ENCODE measurements around the gene TRMT44. TPM values are rescaled to one million over a fixed set of nuclear protein-coding genes. Genes with fewer than 3 reads are reported as not detected.

TRMT44 gene
- total RNA-seq, 1 experiment from 2014 or later = 17.4 TPM

GRCh38 chr4:8516061-8516573 lies 75.5 kb downstream of the TRMT44 start:
- no peaks in the 10 kb centered on the region for H3K36me3 ChIP-seq (ENCODE audit: low read depth)
- H2AFZ ChIP-seq = no peak overlapping the region
- H3K9me3 ChIP-seq (ENCODE audit: insufficient read depth, low read depth) = no peaks in the 10 kb centered on the region
- no peaks in the 10 kb centered on the region for H4K20me1 ChIP-seq (ENCODE audit: insufficient read depth)
- no peaks in the 10 kb centered on the region for H3K27me3 ChIP-seq (ENCODE audit: insufficient read depth, low read depth)
- H3K27ac ChIP-seq = no peak overlapping the region
- no peaks in the 10 kb centered on the region for H3K79me2 ChIP-seq (ENCODE audit: low read depth)
- no TSS peak for BruUV-seq (replicated peaks)
- CTCF ChIA-PET = no interaction called here
- H3K4me3 ChIP-seq = no peak overlapping the region
- H3K4me1 ChIP-seq (replicated peaks; ENCODE audit: insufficient read depth) = no peaks in the 10 kb centered on the region; the same call in 1 of the 2 replicates
- POLR2A ChIA-PET (ENCODE audit: unreplicated experiment) = no interaction called here
- H3K4me2 ChIP-seq = no peak overlapping the region
- H3K9me2 ChIP-seq (ENCODE audit: insufficient read depth) = no peaks in the 10 kb centered on the region
- DNase-seq = no peak
- intact Hi-C loops (cut with micrococcal nuclease; ENCODE audit: unreplicated experiment) = no loop called here
- no peaks in the 10 kb centered on the region for H3F3A ChIP-seq (ENCODE audit: insufficient read depth, low read depth)
- TF ChIP-seq EZH2 (IDR thresholded peaks at IDR 0.05; ENCODE audit: low read depth) (no peak), CTCF (conservative IDR thresholded peaks at IDR 0.05) (no peak)

- no peaks in the 10 kb centered on the region for H4K20me1 ChIP-seq (ENCODE audit: insufficient read depth)
- H3K9me2 ChIP-seq (ENCODE audit: insufficient read depth) = no peaks in the 10 kb centered on the region
- CTCF ChIA-PET = no interaction called here
- POLR2A ChIA-PET (ENCODE audit: unreplicated experiment) = no interaction called here
- H3K4me1 ChIP-seq (replicated peaks; ENCODE audit: insufficient read depth) = no peaks in the 10 kb centered on the region; the same call in 1 of the 2 replicates
- no peak for DNase-seq
- no peaks in the 10 kb centered on the region for H3K27me3 ChIP-seq (ENCODE audit: insufficient read depth, low read depth)
- H2AFZ ChIP-seq = no peak overlapping the region
- no peaks in the 10 kb centered on the region for H3F3A ChIP-seq (ENCODE audit: insufficient read depth, low read depth)
- H3K79me2 ChIP-seq (ENCODE audit: low read depth) = no peaks in the 10 kb centered on the region
- H3K27ac ChIP-seq = no peak overlapping the region
- intact Hi-C loops (cut with micrococcal nuclease; ENCODE audit: unreplicated experiment) = no loop called here
- no TSS peak for BruUV-seq (replicated peaks)
- no peak overlapping the region for H3K4me3 ChIP-seq
- no peaks in the 10 kb centered on the region for H3K9me3 ChIP-seq (ENCODE audit: insufficient read depth, low read depth)
- H3K4me2 ChIP-seq = no peak overlapping the region
- no peaks in the 10 kb centered on the region for H3K36me3 ChIP-seq (ENCODE audit: low read depth)
- no peak for TF ChIP-seq CTCF (conservative IDR thresholded peaks at IDR 0.05)
These were observed 76.5 kb downstream of the TRMT44 start for GRCh38 chr4:8516996-8517550.

GRCh38 chr4:8517946-8518345 lies 77.4 kb downstream of the TRMT44 start:
- Histone ChIP-seq H3F3A (ENCODE audit: insufficient read depth, low read depth) (no peaks in the 10 kb centered on the region), H3K36me3 (ENCODE audit: low read depth) (no peaks in the 10 kb centered on the region), H3K9me3 (ENCODE audit: insufficient read depth, low read depth) (no peaks in the 10 kb centered on the region), H2AFZ (no peak overlapping the region), H3K9me2 (ENCODE audit: insufficient read depth) (no peaks in the 10 kb centered on the region), H3K79me2 (ENCODE audit: low read depth) (no peaks in the 10 kb centered on the region), H3K27me3 (ENCODE audit: insufficient read depth, low read depth) (no peaks in the 10 kb centered on the region), H3K4me1 (replicated peaks; ENCODE audit: insufficient read depth) (no peaks in the 10 kb centered on the region; the same call in 1 of the 2 replicates), H3K4me2 (no peak overlapping the region), H3K27ac (no peak overlapping the region), H4K20me1 (ENCODE audit: insufficient read depth) (no peaks in the 10 kb centered on the region), H3K4me3 (no peak overlapping the region)
- no TSS peak for BruUV-seq (replicated peaks)
- ChIA-PET CTCF (no interaction called here), POLR2A (ENCODE audit: unreplicated experiment) (interaction anchor here (0.7 kb wide), 1 partner anchor 16 kb away, joined by 3 read pairs; no protein-coding TSS in a partner anchor)
- DNase-seq = no peak
- intact Hi-C loops (cut with micrococcal nuclease; ENCODE audit: unreplicated experiment) = no loop called here
- TF ChIP-seq EZH2 (IDR thresholded peaks at IDR 0.05; ENCODE audit: low read depth) = no peak
- TF ChIP-seq CTCF (conservative IDR thresholded peaks at IDR 0.05) = no peak

Data from PC-9 (cell line).